DOHH2 (cell line): ENCODE results near the gene FAM118B.

Experiments
- H3F3A ChIP-seq: fragments of 200-600 bp; sonication (generic), shearing (Covaris generic); 2 replicates; pipeline ENCODE4 v1.6.0; 2016; ENCODE audit warnings: antibody characterized with exemption, mild to moderate bottlenecking; ENCODE audit not compliant: control insufficient read depth, insufficient read depth
- H3K27ac ChIP-seq: fragments of 200-600 bp; sonication (generic); 2 replicates; pipeline ENCODE4 v1.5.1; 2014; ENCODE audit warnings: low read depth, mild to moderate bottlenecking, low read length, moderate library complexity
- H3K27me3 ChIP-seq: fragments of 200-600 bp; sonication (generic); 2 replicates; pipeline ENCODE4 v1.6.1; 2014; ENCODE audit warnings: mild to moderate bottlenecking, low read length, mixed read lengths; ENCODE audit not compliant: control insufficient read depth
- H3K36me3 ChIP-seq: fragments of 200-600 bp; sonication (generic); 2 replicates; pipeline ENCODE4 v1.6.1; 2014; ENCODE audit warnings: mild to moderate bottlenecking, low read length, moderate library complexity, mixed read lengths; ENCODE audit not compliant: control insufficient read depth
- H3K4me1 ChIP-seq: fragments of 200-600 bp; sonication (generic); 2 replicates; pipeline ENCODE4 v1.6.1; 2014; ENCODE audit warnings: mild to moderate bottlenecking, low read length, mixed read lengths; ENCODE audit not compliant: control insufficient read depth
- H3K4me2 ChIP-seq: fragments of 200-600 bp; sonication (generic); 2 replicates; pipeline ENCODE4 v1.6.0; 2014; ENCODE audit warnings: mild to moderate bottlenecking, low read length, moderate library complexity
- H3K4me3 ChIP-seq: fragments of 200-600 bp; sonication (generic); 2 replicates; pipeline ENCODE4 v1.5.1; 2014; ENCODE audit warnings: mild to moderate bottlenecking, low read length, mixed read lengths
- H3K79me2 ChIP-seq: fragments of 200-600 bp; sonication (generic); 2 replicates; pipeline ENCODE4 v1.6.1; 2014; ENCODE audit warnings: mild to moderate bottlenecking, low read length, mixed read lengths; ENCODE audit not compliant: control insufficient read depth
- H3K9me2 ChIP-seq: fragments of 200-600 bp; sonication (generic); replicated peaks from 2 replicates; pipeline ENCODE4 v1.6.1; 2014; ENCODE audit warnings: mild to moderate bottlenecking, low read length, mixed read lengths; ENCODE audit not compliant: control insufficient read depth
- H3K9me3 ChIP-seq: fragments of 200-600 bp; sonication (generic); 2 replicates; pipeline ENCODE4 v1.6.1; 2014; ENCODE audit warnings: antibody characterized with exemption, low read length, mixed read lengths; ENCODE audit not compliant: control insufficient read depth, insufficient read depth
- H4K20me1 ChIP-seq: fragments of 200-600 bp; sonication (generic); 2 replicates; pipeline ENCODE4 v1.6.0; 2014; ENCODE audit warnings: low read depth, mild to moderate bottlenecking, antibody characterized with exemption, low read length, moderate library complexity; ENCODE audit not compliant: control insufficient read depth, insufficient read depth
- EZH2phosphoT487 ChIP-seq: fragments of 200-600 bp; sonication (generic); IDR thresholded peaks from 2 replicates; pipeline ENCODE4 v1.6.1; 2017; ENCODE audit warnings: borderline replicate concordance, mild to moderate bottlenecking, antibody characterized with exemption, low read length, moderate library complexity, mixed read lengths
- TF ChIP-seq, protein P1 (sequence below): fragments of 200-600 bp; sonication (generic); IDR thresholded peaks from one replicate; pipeline ENCODE4 v1.5.1; 2014; ENCODE audit warnings: antibody characterized with exemption, mild to moderate bottlenecking, low read depth, low read length; ENCODE audit not compliant: poor library complexity, severe bottlenecking

The FAM118B gene

DNA sequence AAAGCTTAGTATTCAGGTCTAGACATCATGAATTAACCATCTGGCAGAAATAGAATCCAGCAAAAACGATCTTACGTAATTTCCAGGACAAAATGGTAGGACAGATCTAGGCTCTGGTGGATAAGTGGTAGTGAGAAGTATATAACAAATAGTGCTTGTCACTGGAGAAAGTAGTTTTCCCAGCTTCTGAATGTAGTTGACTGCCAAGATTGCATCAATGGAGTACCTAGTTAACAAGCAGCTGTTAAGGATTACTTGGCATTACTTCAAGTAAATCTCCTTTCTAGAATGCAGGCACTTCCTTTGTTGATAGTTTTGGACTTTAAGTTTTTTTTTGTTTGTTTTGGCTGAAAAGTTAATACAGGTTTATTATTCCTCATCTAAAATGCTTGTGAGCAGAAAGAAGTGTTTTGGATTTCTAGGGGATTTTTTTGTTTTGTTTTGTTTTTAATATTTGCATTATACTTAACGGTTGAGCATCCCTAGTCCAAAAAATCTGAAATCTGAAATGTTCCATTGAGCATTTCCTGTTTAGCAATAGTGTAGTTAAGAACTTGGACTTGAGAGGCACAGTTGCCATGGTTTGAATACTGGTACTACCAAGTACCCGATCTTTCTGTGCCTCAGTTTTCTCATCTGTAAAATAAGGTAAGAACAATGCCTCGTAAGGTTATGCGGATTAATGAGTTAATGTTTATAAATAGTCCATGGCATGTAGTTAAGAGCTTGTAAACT is 20.3 kb downstream of the FAM118B start:
- Histone ChIP-seq H3K9me3 (no peaks in the 10 kb centered on the region), H3K79me2 (no peaks in the 10 kb centered on the region), H3K36me3 (no peaks in the 10 kb centered on the region), H3K27ac (no peak overlapping the region), H4K20me1 (no peaks in the 10 kb centered on the region), H3K27me3 (no peaks in the 10 kb centered on the region), H3K9me2 (no peaks in the 10 kb centered on the region), H3K4me3 (no peak overlapping the region), H3K4me2 (no peak overlapping the region), H3K4me1 (no peaks in the 10 kb centered on the region), H3F3A (no peaks in the 10 kb centered on the region)
- TF ChIP-seq, protein P1, sequence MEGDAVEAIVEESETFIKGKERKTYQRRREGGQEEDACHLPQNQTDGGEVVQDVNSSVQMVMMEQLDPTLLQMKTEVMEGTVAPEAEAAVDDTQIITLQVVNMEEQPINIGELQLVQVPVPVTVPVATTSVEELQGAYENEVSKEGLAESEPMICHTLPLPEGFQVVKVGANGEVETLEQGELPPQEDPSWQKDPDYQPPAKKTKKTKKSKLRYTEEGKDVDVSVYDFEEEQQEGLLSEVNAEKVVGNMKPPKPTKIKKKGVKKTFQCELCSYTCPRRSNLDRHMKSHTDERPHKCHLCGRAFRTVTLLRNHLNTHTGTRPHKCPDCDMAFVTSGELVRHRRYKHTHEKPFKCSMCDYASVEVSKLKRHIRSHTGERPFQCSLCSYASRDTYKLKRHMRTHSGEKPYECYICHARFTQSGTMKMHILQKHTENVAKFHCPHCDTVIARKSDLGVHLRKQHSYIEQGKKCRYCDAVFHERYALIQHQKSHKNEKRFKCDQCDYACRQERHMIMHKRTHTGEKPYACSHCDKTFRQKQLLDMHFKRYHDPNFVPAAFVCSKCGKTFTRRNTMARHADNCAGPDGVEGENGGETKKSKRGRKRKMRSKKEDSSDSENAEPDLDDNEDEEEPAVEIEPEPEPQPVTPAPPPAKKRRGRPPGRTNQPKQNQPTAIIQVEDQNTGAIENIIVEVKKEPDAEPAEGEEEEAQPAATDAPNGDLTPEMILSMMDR = no peak
- TF ChIP-seq EZH2phosphoT487 = no peak

DNA sequence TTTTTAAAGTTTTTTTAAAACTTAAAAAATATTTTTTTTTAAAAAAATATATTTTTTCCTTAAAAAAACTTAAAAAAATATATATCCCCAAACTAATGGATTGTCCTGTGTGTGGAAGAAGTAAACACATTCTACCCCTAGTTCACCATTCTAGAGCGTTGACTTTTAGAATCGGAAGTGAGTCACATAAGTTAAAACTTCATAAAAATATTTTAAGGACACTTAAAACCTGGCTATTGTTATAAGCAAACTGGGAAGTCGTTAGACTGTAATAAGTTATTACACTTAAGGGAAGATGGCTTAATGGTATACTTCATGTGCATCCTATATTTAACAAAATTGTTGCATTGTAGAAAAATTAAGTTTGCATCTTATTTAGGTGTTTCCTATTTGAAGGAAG is 21.1 kb downstream of the FAM118B start:
- no peaks in the 10 kb centered on the region for H4K20me1 ChIP-seq
- H3K27ac ChIP-seq = no peak overlapping the region
- H3F3A ChIP-seq = no peaks in the 10 kb centered on the region
- H3K4me1 ChIP-seq = no peaks in the 10 kb centered on the region
- TF ChIP-seq EZH2phosphoT487 = no peak
- TF ChIP-seq, protein P1 = no peak
- no peaks in the 10 kb centered on the region for H3K36me3 ChIP-seq
- H3K27me3 ChIP-seq = no peaks in the 10 kb centered on the region
- no peaks in the 10 kb centered on the region for H3K9me2 ChIP-seq
- H3K9me3 ChIP-seq = no peaks in the 10 kb centered on the region
- H3K4me3 ChIP-seq = no peak overlapping the region
- no peaks in the 10 kb centered on the region for H3K79me2 ChIP-seq
- H3K4me2 ChIP-seq = no peak overlapping the region

DNA sequence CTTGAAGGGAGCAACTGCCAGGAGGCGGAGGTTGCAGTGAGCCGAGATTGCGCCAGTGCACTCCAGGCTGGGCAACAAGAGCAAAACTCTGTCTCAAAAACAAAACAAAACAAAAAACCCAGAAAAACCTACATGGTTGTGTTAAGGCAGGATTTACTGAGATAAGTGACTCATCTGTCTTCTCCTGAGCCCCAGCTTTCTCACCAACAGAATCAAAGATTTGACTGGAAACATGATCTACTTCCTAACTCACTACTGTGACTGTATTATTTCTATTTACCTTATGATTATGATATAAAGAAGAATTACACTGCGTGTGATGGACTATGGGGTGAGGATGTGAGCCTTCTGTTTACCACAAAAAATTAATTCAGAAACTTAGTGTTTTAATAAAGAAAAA is 21.8 kb downstream of the FAM118B start:
- H3K79me2 ChIP-seq = no peaks in the 10 kb centered on the region
- H3K9me3 ChIP-seq = no peaks in the 10 kb centered on the region
- H3K4me2 ChIP-seq = no peak overlapping the region
- no peaks in the 10 kb centered on the region for H3K36me3 ChIP-seq
- no peaks in the 10 kb centered on the region for H4K20me1 ChIP-seq
- no peaks in the 10 kb centered on the region for H3K27me3 ChIP-seq
- no peaks in the 10 kb centered on the region for H3F3A ChIP-seq
- no peak for TF ChIP-seq EZH2phosphoT487
- TF ChIP-seq, protein P1 = no peak
- H3K27ac ChIP-seq = no peak overlapping the region
- H3K4me3 ChIP-seq = no peak overlapping the region
- H3K4me1 ChIP-seq = no peaks in the 10 kb centered on the region
- H3K9me2 ChIP-seq = no peaks in the 10 kb centered on the region
